Bronchial epithelial cell (primary cell): ENCODE measurements around the gene ZNFX1. TPM values are rescaled to one million over a fixed set of nuclear protein-coding genes. Genes with fewer than 3 reads are reported as not detected.

Experiments used
- DNase-seq: peaks from one replicate; pipeline ENCODE4 v3.0.0-alpha.2; 2010; ENCODE audit warnings: low read depth
- FAIRE-seq: peaks from 2 replicates; lab custom pipeline; 2011; peaks lifted over from hg19 to GRCh38; lab: Jason Lieb, UNC
- H3K27me3 ChIP-seq: 2 replicates; pipeline ENCODE4 v1.5.1; 2011; ENCODE audit warnings: low read length; ENCODE audit not compliant: control insufficient read depth, insufficient read depth
- H3K36me3 ChIP-seq: 2 replicates; pipeline ENCODE4 v1.5.1; 2011; ENCODE audit warnings: low read length; ENCODE audit not compliant: control insufficient read depth, insufficient read depth
- H3K4me3 ChIP-seq: 2 replicates; pipeline ENCODE4 v1.5.1; 2011; ENCODE audit warnings: mild to moderate bottlenecking, low read depth, low read length, control low read depth
- total RNA-seq: library from RNA; depleted of rRNA; stranded (reverse); fragments of >200 nt; gene quantifications from 2 replicates; pipeline ENCODE4 v1.2.1, GENCODE V29; 2014
- TF ChIP-seq, protein P1 (sequence below): IDR thresholded peaks from 2 replicates; pipeline ENCODE4 v1.5.1; 2011; ENCODE audit warnings: mild to moderate bottlenecking, moderate library complexity, low read length, control low read depth, inconsistent platforms; ENCODE audit not compliant: insufficient read depth, severe bottlenecking

Gene ZNFX1
- total RNA-seq, 1 donor from 2014 or later, result 12.4 TPM

DNA sequence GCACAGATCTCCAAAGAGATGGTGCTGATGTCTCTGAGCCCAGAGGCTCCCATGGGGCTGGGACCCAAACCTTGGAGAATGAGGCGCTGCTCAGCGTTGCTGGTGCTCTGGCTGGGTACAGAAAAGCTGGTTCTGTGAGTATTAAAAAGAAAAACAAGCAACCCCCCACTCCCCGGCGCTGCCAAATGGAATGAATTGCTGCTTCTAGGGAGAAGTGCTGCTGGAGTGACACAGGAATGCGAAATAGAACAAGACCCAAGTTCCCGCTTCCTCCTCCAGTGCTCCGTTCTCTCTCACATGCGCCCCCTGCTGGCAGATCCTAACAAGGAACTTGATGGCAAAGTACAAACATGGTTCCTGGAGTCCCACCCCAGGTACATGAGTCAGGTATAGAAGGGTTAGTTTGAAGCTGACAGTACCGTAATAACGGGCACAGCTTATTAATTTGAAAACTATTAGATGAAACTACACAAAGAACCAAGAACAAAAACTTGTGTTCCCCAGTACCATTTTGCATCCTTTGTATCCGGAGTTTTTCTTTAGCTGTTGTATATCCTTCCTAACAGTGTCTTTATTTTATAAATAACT is 60.8 kb downstream of the ZNFX1 start:
- Histone ChIP-seq H3K36me3 (peaks cover 6% of the 10 kb centered on the region), H3K27me3 (no peaks in the 10 kb centered on the region), H3K4me3 (no peak overlapping the region)
- DNase-seq (peak; percentile 91), FAIRE-seq (no peak)
- TF ChIP-seq, protein P1, sequence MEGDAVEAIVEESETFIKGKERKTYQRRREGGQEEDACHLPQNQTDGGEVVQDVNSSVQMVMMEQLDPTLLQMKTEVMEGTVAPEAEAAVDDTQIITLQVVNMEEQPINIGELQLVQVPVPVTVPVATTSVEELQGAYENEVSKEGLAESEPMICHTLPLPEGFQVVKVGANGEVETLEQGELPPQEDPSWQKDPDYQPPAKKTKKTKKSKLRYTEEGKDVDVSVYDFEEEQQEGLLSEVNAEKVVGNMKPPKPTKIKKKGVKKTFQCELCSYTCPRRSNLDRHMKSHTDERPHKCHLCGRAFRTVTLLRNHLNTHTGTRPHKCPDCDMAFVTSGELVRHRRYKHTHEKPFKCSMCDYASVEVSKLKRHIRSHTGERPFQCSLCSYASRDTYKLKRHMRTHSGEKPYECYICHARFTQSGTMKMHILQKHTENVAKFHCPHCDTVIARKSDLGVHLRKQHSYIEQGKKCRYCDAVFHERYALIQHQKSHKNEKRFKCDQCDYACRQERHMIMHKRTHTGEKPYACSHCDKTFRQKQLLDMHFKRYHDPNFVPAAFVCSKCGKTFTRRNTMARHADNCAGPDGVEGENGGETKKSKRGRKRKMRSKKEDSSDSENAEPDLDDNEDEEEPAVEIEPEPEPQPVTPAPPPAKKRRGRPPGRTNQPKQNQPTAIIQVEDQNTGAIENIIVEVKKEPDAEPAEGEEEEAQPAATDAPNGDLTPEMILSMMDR, result peak; percentile 82

DNA sequence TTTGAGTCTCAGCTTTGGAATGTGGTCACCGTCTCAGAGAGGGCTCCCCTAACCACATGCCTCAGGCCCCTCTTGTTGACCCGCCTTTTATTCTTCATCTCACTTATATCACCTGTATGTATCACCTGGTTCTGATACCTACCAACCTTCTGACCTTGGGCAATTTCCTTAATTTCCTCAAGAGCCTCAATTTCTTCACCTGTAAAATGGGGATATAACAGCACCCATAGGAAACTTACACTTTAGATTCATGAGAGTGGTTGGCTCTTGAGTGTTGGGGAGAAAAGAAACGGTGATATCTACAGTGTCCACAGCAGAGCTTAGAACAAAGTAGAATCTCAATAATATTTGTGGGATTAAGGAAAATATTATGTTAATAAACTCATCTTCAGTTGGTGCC is 62.6 kb downstream of the ZNFX1 start:
- H3K4me3 ChIP-seq, result no peak overlapping the region
- DNase-seq (no peak), FAIRE-seq (no peak)
- no peaks in the 10 kb centered on the region for H3K27me3 ChIP-seq
- H3K36me3 ChIP-seq, result no peaks in the 10 kb centered on the region
- TF ChIP-seq, protein P1, result no peak

DNA sequence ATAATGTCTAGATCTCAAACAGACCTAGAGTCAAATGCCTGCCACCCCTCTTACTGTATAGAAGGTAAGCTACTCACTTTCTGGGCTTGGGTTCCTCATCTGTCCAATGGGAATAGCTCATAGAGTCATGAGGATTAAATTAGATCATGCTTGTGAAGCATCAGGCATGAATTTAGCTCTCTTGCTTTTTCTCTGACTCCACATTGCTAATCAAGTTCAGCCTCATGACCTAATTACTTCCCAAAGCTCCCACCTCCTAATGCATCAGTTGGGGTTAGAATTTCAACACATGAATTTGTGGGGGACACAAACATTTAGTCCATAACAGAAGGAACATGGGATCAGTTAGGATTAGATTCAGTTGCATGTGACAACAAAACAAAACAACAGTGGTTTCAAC is 63.3 kb downstream of the ZNFX1 start:
- H3K36me3 ChIP-seq, result no peaks in the 10 kb centered on the region
- no peak for DNase-seq
- H3K27me3 ChIP-seq, result no peaks in the 10 kb centered on the region
- TF ChIP-seq, protein P1, result no peak
- no peak overlapping the region for H3K4me3 ChIP-seq
- FAIRE-seq, result no peak

DNA sequence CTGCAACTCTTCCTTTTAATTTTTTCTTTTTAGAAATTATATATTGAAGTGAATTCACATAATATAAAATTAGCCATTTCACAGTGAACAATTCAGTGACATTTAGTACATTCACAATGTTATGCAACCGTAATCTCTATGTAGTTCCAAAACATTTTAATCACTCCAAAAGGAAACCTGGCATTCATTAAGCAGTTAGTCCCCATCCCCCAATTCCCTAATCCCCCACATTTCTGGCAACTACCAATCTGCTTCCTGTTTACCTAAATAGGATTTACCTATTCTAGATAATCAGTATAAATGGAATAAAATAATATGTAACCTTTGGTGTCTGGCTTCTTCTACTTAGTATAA is 67.1 kb downstream of the ZNFX1 start:
- no peak for DNase-seq
- FAIRE-seq, result no peak
- Histone ChIP-seq H3K4me3 (no peak overlapping the region), H3K36me3 (no peaks in the 10 kb centered on the region), H3K27me3 (no peaks in the 10 kb centered on the region)
- TF ChIP-seq, protein P1, result no peak

DNA sequence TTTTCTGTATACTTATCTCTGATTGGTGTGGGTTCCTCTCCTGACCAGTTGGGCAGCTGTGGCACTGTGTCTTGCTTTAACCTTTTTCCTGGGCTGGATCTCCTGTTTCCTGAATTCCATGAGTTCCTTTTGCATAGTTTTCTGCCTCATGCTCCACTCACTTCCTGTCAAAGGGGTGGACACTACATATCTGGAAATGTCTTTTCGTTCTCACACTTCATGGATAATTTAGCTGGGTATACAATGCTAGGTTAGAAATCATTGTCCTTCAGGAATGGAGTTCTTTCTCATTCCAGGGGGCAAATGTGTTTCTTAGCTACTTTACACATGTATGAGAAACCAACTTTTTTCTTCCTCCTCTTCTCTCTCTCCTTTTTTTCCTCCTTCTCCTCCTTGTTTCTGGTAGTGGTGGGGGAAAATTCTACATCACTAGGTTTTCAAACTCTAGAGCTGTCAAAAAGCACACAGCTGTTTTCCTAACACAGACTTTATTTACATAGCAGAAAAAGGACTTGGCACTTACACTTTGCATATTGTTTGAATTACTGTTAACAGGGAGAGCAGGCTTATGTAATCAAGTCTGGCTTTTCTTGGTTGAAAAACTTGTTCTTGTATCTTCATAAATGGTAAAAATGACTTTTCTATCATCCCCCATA is 67.6 kb downstream of the ZNFX1 start:
- Histone ChIP-seq H3K36me3 (no peaks in the 10 kb centered on the region), H3K27me3 (no peaks in the 10 kb centered on the region), H3K4me3 (no peak overlapping the region)
- TF ChIP-seq, protein P1, result no peak
- FAIRE-seq, result no peak
- no peak for DNase-seq
